Ovary (tissue), 9 donors: ENCODE measurements around the gene MYO1A. TPM values are rescaled to one million over a fixed set of nuclear protein-coding genes. Genes with fewer than 3 reads are reported as not detected.

Experiments
- DNase-seq, 5 donors: peaks; one replicate each; pipeline ENCODE4 v3.0.0-alpha.2; 2019 to 2020
- H3K27ac ChIP-seq, 2 donors: fragments of 200-600 bp; one replicate each; pipeline versions ENCODE4 v1.5.1 to v1.8.0; 2019 to 2022
- H3K27me3 ChIP-seq: fragments of 200-600 bp; one replicate; pipeline ENCODE4 v1.8.0; 2022
- H3K36me3 ChIP-seq: fragments of 200-600 bp; sonication (generic); one replicate; pipeline ENCODE4 v1.5.1; 2019
- H3K4me1 ChIP-seq: one replicate; pipeline ENCODE4 v1.8.1; 2013; ENCODE audit warnings: mild to moderate bottlenecking, moderate library complexity; ENCODE audit not compliant: insufficient read depth
- H3K4me3 ChIP-seq: fragments of 200-600 bp; sonication (generic); one replicate; pipeline ENCODE4 v1.5.1; 2017
- H3K9me3 ChIP-seq, 2 donors: fragments of 200-600 bp in 1 of 2; sonication (generic) in 1 of 2; one replicate each; pipeline versions ENCODE4 v1.5.1 to v1.8.1; 2013 to 2019; ENCODE audit warnings: mild to moderate bottlenecking in 1 of 2, moderate library complexity in 1 of 2
- EP300 ChIP-seq: sonication (generic); formaldehyde crosslinking; IDR thresholded peaks from one replicate; pipeline ENCODE4 v1.6.1; 2017; ENCODE audit warnings: antibody characterized with exemption
- POLR2A ChIP-seq: fragments of 450-650 bp; IDR thresholded peaks from one replicate; pipeline ENCODE4 v1.6.1; 2017; ENCODE audit warnings: antibody characterized with exemption, mild to moderate bottlenecking, moderate library complexity
- WGBS, 3 donors: extraction: QIAGEN DNeasy Blood & Tissue Kit in 1 of 3; methylation state at CpG; one replicate each; pipeline versions ENCODE4 v1.1.5 to v1.1.7; 2013 to 2017; 5-methylcytosine and 5-hydroxymethylcytosine counted together
- intact Hi-C, 4 donors: fragments of 100-400 bp; cut with DNase I; formaldehyde crosslinking; loops; one replicate each; pipeline versions ENCODE4 v1.11.0 to v1.15.1; 2022 to 2023
- polyA plus RNA-seq, 2 donors: library from polyadenylated mRNA; stranded (reverse); fragments of 200-250 nt in 1 of 2; fragments of 350-450 nt in 1 of 2; fragmentation: Illumina TruSeq in 1 of 2; extraction: RNeasy Lipid Tissue Mini Kit (QIAGEN cat#74804) in 1 of 2; gene quantifications; one replicate each; pipeline ENCODE4 v1.2.3, GENCODE V29; 2013 to 2014
- total RNA-seq, 7 donors: library from RNA; depleted of rRNA in 2 of 7; stranded (reverse); fragments of >200 nt in 2 of 7; fragmentation: NEBNext Ultra II Directional in 3 of 7; extraction: Animal tissue kit (Norgen Biotek cat#: 25700) in 3 of 7; gene quantifications; one replicate each; pipeline versions ENCODE4 v1.1.0 to v1.2.4, GENCODE V29; 2016 to 2023
- TF ChIP-seq, protein P1 (sequence below), 3 donors: fragments of 450-650 bp in 2 of 3; fragments of 200-600 bp in 1 of 3; IDR thresholded peaks; one replicate each; pipeline versions ENCODE4 v1.5.1 to v1.8.0; 2016 to 2022; ENCODE audit warnings: antibody characterized with exemption in 3 of 3, mild to moderate bottlenecking in 1 of 3
- donor health status: DM: no; HTN: no; CAD: no; lungs with moderate emphysema.
- donor health status: DM: no; HTN: no; CAD: no.
- donor health status: Bipolar disorder and iron deficiency.
- donor health status: DM: yes; HTN: yes; CAD: no.
- donor health status: DM: no; HTN: no; CAD: no.
- donor health status: DM: yes; HTN: yes; CAD: no.

The MYO1A gene
- total and polyA plus RNA-seq, 9 donors = 0.08 to 2.6 (median 0.23) TPM; not detected in 2

- Histone ChIP-seq H3K4me1 (peaks cover 2% of the 10 kb centered on the region), H3K4me3 (no peak overlapping the region), H3K27me3 (no peaks in the 10 kb centered on the region), H3K36me3 (no peaks in the 10 kb centered on the region), H3K27ac (no peak overlapping the region), H3K9me3 (no peaks in the 10 kb centered on the region)
- TF ChIP-seq EP300 (no peak), POLR2A (no peak)
- TF ChIP-seq, protein P1, sequence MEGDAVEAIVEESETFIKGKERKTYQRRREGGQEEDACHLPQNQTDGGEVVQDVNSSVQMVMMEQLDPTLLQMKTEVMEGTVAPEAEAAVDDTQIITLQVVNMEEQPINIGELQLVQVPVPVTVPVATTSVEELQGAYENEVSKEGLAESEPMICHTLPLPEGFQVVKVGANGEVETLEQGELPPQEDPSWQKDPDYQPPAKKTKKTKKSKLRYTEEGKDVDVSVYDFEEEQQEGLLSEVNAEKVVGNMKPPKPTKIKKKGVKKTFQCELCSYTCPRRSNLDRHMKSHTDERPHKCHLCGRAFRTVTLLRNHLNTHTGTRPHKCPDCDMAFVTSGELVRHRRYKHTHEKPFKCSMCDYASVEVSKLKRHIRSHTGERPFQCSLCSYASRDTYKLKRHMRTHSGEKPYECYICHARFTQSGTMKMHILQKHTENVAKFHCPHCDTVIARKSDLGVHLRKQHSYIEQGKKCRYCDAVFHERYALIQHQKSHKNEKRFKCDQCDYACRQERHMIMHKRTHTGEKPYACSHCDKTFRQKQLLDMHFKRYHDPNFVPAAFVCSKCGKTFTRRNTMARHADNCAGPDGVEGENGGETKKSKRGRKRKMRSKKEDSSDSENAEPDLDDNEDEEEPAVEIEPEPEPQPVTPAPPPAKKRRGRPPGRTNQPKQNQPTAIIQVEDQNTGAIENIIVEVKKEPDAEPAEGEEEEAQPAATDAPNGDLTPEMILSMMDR (IDR thresholded peaks at IDR 0.05) = no peak
- intact Hi-C loops = loop anchor here in 3 of 4 donors (5.0 kb wide), 4 partner anchors 40 to 330 kb away; partner anchors contain the start of gene STAT6 (in 1 of the 3)
- no peak for DNase-seq
- 38 to 52% (median 48%) methylated on average over 2 of the region's 2 CpGs for WGBS, 3 donors
These were observed 22.7 kb upstream of the MYO1A start for GRCh38 chr12:57072661-57073060.

GRCh38 chr12:57069523-57069922 lies 19.6 kb upstream of the MYO1A start:
- Histone ChIP-seq H3K36me3 (no peaks in the 10 kb centered on the region), H3K4me1 (peaks cover 1% of the 10 kb centered on the region), H3K9me3 (no peaks in the 10 kb centered on the region), H3K27me3 (no peaks in the 10 kb centered on the region), H3K27ac (peak overlapping the region; percentile 56 to 76), H3K4me3 (no peak overlapping the region)
- DNase-seq = peak in 4 of 5 donors; percentile 55 to 79 (median 58)
- WGBS, 3 donors = 11 to 15% (median 12%) methylated on average over 3 of the region's 3 CpGs
- intact Hi-C loops = loop anchor here in 3 of 4 donors (2.0 to 5.0 kb wide), 4 partner anchors 41 to 113 kb away; partner anchors contain the start of gene STAT6 (in 2 of the 3)
- TF ChIP-seq, protein P1 (IDR thresholded peaks at IDR 0.05) = peak; percentile 78 to 97 (median 96)
- TF ChIP-seq EP300 (no peak), POLR2A (no peak)

DNA sequence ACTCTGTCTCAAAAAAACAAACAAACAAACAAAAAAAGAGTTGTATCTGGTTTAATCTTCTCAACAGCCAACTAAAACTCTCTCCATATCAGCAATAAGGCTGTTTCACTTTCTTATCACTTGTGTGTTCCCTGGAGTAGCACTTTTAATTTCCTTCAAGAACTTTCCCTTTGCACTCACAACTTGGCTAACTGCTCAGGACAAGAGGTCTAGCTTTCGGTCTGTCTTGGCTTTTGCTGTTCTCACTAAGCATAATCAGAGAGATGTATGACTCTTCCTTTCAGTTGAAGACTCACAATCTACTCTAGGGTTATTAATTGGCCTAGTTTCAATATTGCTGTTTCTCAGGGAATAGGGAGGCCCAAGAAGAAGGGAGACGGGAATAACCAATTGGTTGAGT lies 16.3 kb upstream of the MYO1A start:
- Histone ChIP-seq H3K36me3 (no peaks in the 10 kb centered on the region), H3K4me3 (no peak overlapping the region), H3K27me3 (no peaks in the 10 kb centered on the region), H3K4me1 (peaks cover 1% of the 10 kb centered on the region), H3K27ac (no peak overlapping the region), H3K9me3 (no peaks in the 10 kb centered on the region)
- intact Hi-C loops = loop anchor here in 1 of 4 donors (5.0 kb wide), 2 partner anchors 46 to 116 kb away; partner anchors contain the start of gene STAT6
- DNase-seq = no peak
- 71 to 82% (median 78%) methylated on average over 2 of the region's 2 CpGs for WGBS, 3 donors
- TF ChIP-seq EP300 (no peak), POLR2A (no peak)
- TF ChIP-seq, protein P1 (IDR thresholded peaks at IDR 0.05) = no peak

GRCh38 chr12:57063991-57064685 lies 14.2 kb upstream of the MYO1A start:
- TF ChIP-seq, protein P1 (IDR thresholded peaks at IDR 0.05) = no peak
- no peak for TF ChIP-seq EP300
- no peak for TF ChIP-seq POLR2A
- Histone ChIP-seq H3K27me3 (no peaks in the 10 kb centered on the region), H3K27ac (no peak overlapping the region), H3K36me3 (no peaks in the 10 kb centered on the region), H3K4me1 (no peaks in the 10 kb centered on the region), H3K4me3 (no peak overlapping the region), H3K9me3 (no peaks in the 10 kb centered on the region)
- intact Hi-C loops = no loop called here
- 60 to 69% (median 66%) methylated on average over 5 of the region's 5 CpGs for WGBS, 3 donors
- DNase-seq = no peak
